Measurements from ENCODE around the gene KDM4C. TPM values are rescaled to one million over a fixed set of nuclear protein-coding genes. Genes with fewer than 3 reads are reported as not detected.

Gene KDM4C
- polyA plus RNA-seq, 2 of the 4 experiments (the other 2 are of a cell fraction), result 9.6 to 15.6 TPM

- no peak for TF ChIP-seq ATOH8 (CRISPR knock-in tag; IDR thresholded peaks at IDR 0.05; ENCODE audit: low read depth)
Measured at GRCh38 chr9:7137571-7137970, 379.8 kb downstream of the KDM4C start (continued).

GRCh38 chr9:7139886-7140285 lies 382.1 kb downstream of the KDM4C start:
- H3K27ac ChIP-seq, result no peak overlapping the region
- H3K9me3 ChIP-seq, result no peaks in the 10 kb centered on the region
- TF ChIP-seq RCOR1 (IDR thresholded peaks at IDR 0.05; ENCODE audit: low read depth, low read length) (no peak), RNF2 (IDR thresholded peaks at IDR 0.05; ENCODE audit: borderline replicate concordance, low read depth) (no peak), CBX8 (IDR thresholded peaks at IDR 0.05) (no peak), NPAS2 (CRISPR knock-in tag; IDR thresholded peaks at IDR 0.05; ENCODE audit: borderline replicate concordance) (no peak), ESRRA (IDR thresholded peaks at IDR 0.05; ENCODE audit: borderline replicate concordance, low read length) (no peak), BCL3 (IDR thresholded peaks at IDR 0.05) (no peak), MAFK (IDR thresholded peaks at IDR 0.05; ENCODE audit: partially characterized antibody) (no peak), EP300 (IDR thresholded peaks at IDR 0.05) (no peak), CTCF (IDR thresholded peaks at IDR 0.05) (no peak), GATA3 (IDR thresholded peaks at IDR 0.05; ENCODE audit: borderline replicate concordance) (no peak), FOSL2 (IDR thresholded peaks at IDR 0.05) (no peak), FOSL2 (CRISPR knock-in tag; IDR thresholded peaks at IDR 0.05) (no peak), ZSCAN20 (CRISPR knock-in tag; IDR thresholded peaks at IDR 0.05) (no peak), HES2 (IDR thresholded peaks at IDR 0.05) (no peak), RFX5 (IDR thresholded peaks at IDR 0.05) (no peak), FOSB (CRISPR knock-in tag; IDR thresholded peaks at IDR 0.05) (no peak), HDAC2 (IDR thresholded peaks at IDR 0.05) (no peak), BHLHE40 (IDR thresholded peaks at IDR 0.05; ENCODE audit: low read depth, low read length) (no peak)
- POLR2A ChIA-PET, result no interaction called here
- ATAC-seq, result no peak
- H3K4me2 ChIP-seq, result no peak overlapping the region
- no peak for FAIRE-seq
- CTCF ChIA-PET, result no interaction called here
- H3K4me3 ChIP-seq, result no peak overlapping the region
- no peaks in the 10 kb centered on the region for H3K4me1 ChIP-seq
- 87% methylated on average over 4 of the region's 4 CpGs for WGBS (ENCODE audit: missing lambda C conversion rate)
- DNase-seq (ENCODE audit: low read depth in 1 of 2, low spot score in 1 of 2), result no peak

- DNase-seq (ENCODE audit: low read depth in 1 of 2, low spot score in 1 of 2) (no peak), ATAC-seq (no peak), FAIRE-seq (no peak)
- H3K9me3 ChIP-seq, result no peaks in the 10 kb centered on the region
- H3K27ac ChIP-seq, result no peak overlapping the region
- no peak for TF ChIP-seq RNF2 (IDR thresholded peaks at IDR 0.05; ENCODE audit: borderline replicate concordance, low read depth)
- TF ChIP-seq SMC3 (IDR thresholded peaks at IDR 0.05), result no peak
- no peak for TF ChIP-seq EHF (CRISPR knock-in tag; IDR thresholded peaks at IDR 0.05)
- no peak for TF ChIP-seq MAX (IDR thresholded peaks at IDR 0.05)
- TF ChIP-seq POLR2AphosphoS2 (conservative IDR thresholded peaks at IDR 0.05; ENCODE audit: low read length), result no peak
- TF ChIP-seq CEBPB (IDR thresholded peaks at IDR 0.05), result no peak
- TF ChIP-seq NR3C1 (IDR thresholded peaks at IDR 0.05), result no peak
- no peak for TF ChIP-seq ZNF302 (CRISPR knock-in tag; IDR thresholded peaks at IDR 0.05)
- TF ChIP-seq TP53 (CRISPR knock-in tag; IDR thresholded peaks at IDR 0.05), result no peak
- no peak for TF ChIP-seq SREBF2 (IDR thresholded peaks at IDR 0.05)
- no peak for TF ChIP-seq ZSCAN20 (CRISPR knock-in tag; IDR thresholded peaks at IDR 0.05)
- no peak for TF ChIP-seq ELK1 (IDR thresholded peaks at IDR 0.05; ENCODE audit: low read depth, low read length)
- no peak for TF ChIP-seq RARB (CRISPR knock-in tag; IDR thresholded peaks at IDR 0.05)
- no peak for TF ChIP-seq FOXS1 (CRISPR knock-in tag; IDR thresholded peaks at IDR 0.05)
- no peak for TF ChIP-seq JUN (IDR thresholded peaks at IDR 0.05)
- no peak for TF ChIP-seq ZFP36 (IDR thresholded peaks at IDR 0.05; ENCODE audit: borderline replicate concordance, partially characterized antibody)
- ChIA-PET POLR2A (no interaction called here), CTCF (no interaction called here)
- H3K4me3 ChIP-seq, result no peak overlapping the region
- H3K4me1 ChIP-seq, result no peaks in the 10 kb centered on the region
- WGBS (ENCODE audit: missing lambda C conversion rate), result 68% methylated on average over 2 of the region's 2 CpGs
- no peak overlapping the region for H3K4me2 ChIP-seq
Measured at GRCh38 chr9:7140401-7140800, 382.6 kb downstream of the KDM4C start.

Data from A549 (cell line).